HepG2 (cell line): ENCODE measurements around the gene OTOG.

Experiments used
- ATF3 ChIP-seq: sonication (generic); formaldehyde crosslinking; IDR thresholded peaks from 2 replicates; pipeline ENCODE4 v1.4.0; 2020; ENCODE audit warnings: missing genetic modification reagents
- MYC ChIP-seq: sonication (generic); formaldehyde crosslinking; IDR thresholded peaks from 2 replicates; pipeline ENCODE4 v1.9.0; 2021; ENCODE audit warnings: missing genetic modification reagents, borderline replicate concordance
- NR2C2 ChIP-seq: sonication (generic); formaldehyde crosslinking; IDR thresholded peaks from 2 replicates; pipeline ENCODE4 v1.4.0; 2020; ENCODE audit warnings: missing genetic modification reagents, mild to moderate bottlenecking, moderate library complexity, borderline replicate concordance
- POLR2A ChIP-seq, 2 experiments: IDR thresholded peaks; 2 replicates each; pipeline ENCODE4 v1.6.1; 2011; ENCODE audit warnings: low read depth in 2 of 2, low read length in 2 of 2, mild to moderate bottlenecking in 1 of 2, moderate library complexity in 1 of 2; ENCODE audit not compliant: insufficient read depth in 1 of 2
- POLR2AphosphoS5 ChIP-seq: IDR thresholded peaks from 2 replicates; pipeline ENCODE4 v1.6.1; 2012; ENCODE audit warnings: low read depth, low read length
- SP1 ChIP-seq, 2 experiments: fragments of 450-650 bp in 1 of 2; sonication (generic) in 1 of 2; formaldehyde crosslinking in 1 of 2; IDR thresholded peaks; 2 replicates each; pipeline versions ENCODE4 v1.4.0 to v1.6.1; 2016 to 2020; ENCODE audit warnings: missing genetic modification reagents in 1 of 2
- ZNF17 ChIP-seq: sonication (generic); formaldehyde crosslinking; IDR thresholded peaks from 2 replicates; pipeline ENCODE4 v1.5.0; 2020; ENCODE audit warnings: mild to moderate bottlenecking, missing genetic modification reagents
- TF ChIP-seq, protein P1 (sequence below): sonication (generic); formaldehyde crosslinking; IDR thresholded peaks from 2 replicates; pipeline ENCODE4 v1.5.0; 2020; ENCODE audit warnings: mild to moderate bottlenecking, missing genetic modification reagents, moderate library complexity

GRCh38 chr11:17513853-17514252 lies 33.2 kb upstream of the OTOG start:
- TF ChIP-seq, protein P1, sequence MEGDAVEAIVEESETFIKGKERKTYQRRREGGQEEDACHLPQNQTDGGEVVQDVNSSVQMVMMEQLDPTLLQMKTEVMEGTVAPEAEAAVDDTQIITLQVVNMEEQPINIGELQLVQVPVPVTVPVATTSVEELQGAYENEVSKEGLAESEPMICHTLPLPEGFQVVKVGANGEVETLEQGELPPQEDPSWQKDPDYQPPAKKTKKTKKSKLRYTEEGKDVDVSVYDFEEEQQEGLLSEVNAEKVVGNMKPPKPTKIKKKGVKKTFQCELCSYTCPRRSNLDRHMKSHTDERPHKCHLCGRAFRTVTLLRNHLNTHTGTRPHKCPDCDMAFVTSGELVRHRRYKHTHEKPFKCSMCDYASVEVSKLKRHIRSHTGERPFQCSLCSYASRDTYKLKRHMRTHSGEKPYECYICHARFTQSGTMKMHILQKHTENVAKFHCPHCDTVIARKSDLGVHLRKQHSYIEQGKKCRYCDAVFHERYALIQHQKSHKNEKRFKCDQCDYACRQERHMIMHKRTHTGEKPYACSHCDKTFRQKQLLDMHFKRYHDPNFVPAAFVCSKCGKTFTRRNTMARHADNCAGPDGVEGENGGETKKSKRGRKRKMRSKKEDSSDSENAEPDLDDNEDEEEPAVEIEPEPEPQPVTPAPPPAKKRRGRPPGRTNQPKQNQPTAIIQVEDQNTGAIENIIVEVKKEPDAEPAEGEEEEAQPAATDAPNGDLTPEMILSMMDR = no peak
- no peak for TF ChIP-seq POLR2AphosphoS5
- no peak for TF ChIP-seq ZNF17 (CRISPR knock-in tag)
- no peak for TF ChIP-seq MYC (CRISPR knock-in tag)
- no peak for TF ChIP-seq POLR2A (IDR thresholded peaks at IDR 0.05; ENCODE audit: insufficient read depth in 1 of 2, low read depth in 2 of 2, low read length in 2 of 2)
- no peak for TF ChIP-seq SP1 (IDR thresholded peaks at IDR 0.05)
- no peak for TF ChIP-seq SP1 (CRISPR knock-in tag; IDR thresholded peaks at IDR 0.05)
- no peak for TF ChIP-seq ATF3
- no peak for TF ChIP-seq NR2C2
